HepG2 (cell line): ENCODE data around the gene SRBD1. TPM values are rescaled to one million over a fixed set of nuclear protein-coding genes. Genes with fewer than 3 reads are reported as not detected.

Experiments used
- IKZF4 ChIP-seq: sonication (generic); formaldehyde crosslinking; IDR thresholded peaks from 2 replicates; pipeline ENCODE4 v1.5.1; 2020; ENCODE audit warnings: borderline replicate concordance, mild to moderate bottlenecking, low read depth, missing genetic modification reagents; ENCODE audit errors: not compliant biosample characterization
- LCORL ChIP-seq, 2 experiments: fragments of 450-650 bp in 1 of 2; sonication (generic) in 1 of 2; formaldehyde crosslinking in 1 of 2; IDR thresholded peaks; 2 replicates each; pipeline versions ENCODE4 v1.5.0 to v1.6.1; 2017 to 2020; ENCODE audit warnings: antibody characterized with exemption in 1 of 2, missing genetic modification reagents in 1 of 2
- MAFF ChIP-seq: IDR thresholded peaks from 2 replicates; pipeline ENCODE4 v1.6.1; 2011; ENCODE audit warnings: low read depth, low read length, improper control_type of control experiment
- MTF2 ChIP-seq: sonication (generic); formaldehyde crosslinking; IDR thresholded peaks from 2 replicates; pipeline ENCODE4 v1.5.0; 2020; ENCODE audit warnings: missing genetic modification reagents, borderline replicate concordance
- NFIC ChIP-seq: IDR thresholded peaks from 2 replicates; pipeline ENCODE4 v1.6.1; 2012; ENCODE audit warnings: mild to moderate bottlenecking, low read length, inconsistent platforms
- RAD21 ChIP-seq: fragments of 450-650 bp; formaldehyde crosslinking; IDR thresholded peaks from 2 replicates; pipeline ENCODE4 v1.5.0; 2020; ENCODE audit warnings: mild to moderate bottlenecking
- RBAK ChIP-seq: sonication (generic); formaldehyde crosslinking; IDR thresholded peaks from 2 replicates; pipeline ENCODE4 v1.5.1; 2020; ENCODE audit warnings: mild to moderate bottlenecking, missing genetic modification reagents
- SAP130 ChIP-seq: IDR thresholded peaks from 2 replicates; pipeline ENCODE4 v1.6.1; 2016; ENCODE audit warnings: low read depth
- STAT5B ChIP-seq: sonication (generic); formaldehyde crosslinking; IDR thresholded peaks from 2 replicates; pipeline ENCODE4 v1.4.0; 2020; ENCODE audit warnings: missing genetic modification reagents
- TBP ChIP-seq: sonication (generic); formaldehyde crosslinking; IDR thresholded peaks from 2 replicates; pipeline ENCODE4 v1.5.0; 2020; ENCODE audit warnings: missing genetic modification reagents
- XRCC5 ChIP-seq: fragments of 200-400 bp; formaldehyde crosslinking; optimal IDR thresholded peaks from 2 replicates; pipeline ENCODE3; 2017; ENCODE audit warnings: mild to moderate bottlenecking, low read length
- ZBTB20 ChIP-seq: sonication (generic); formaldehyde crosslinking; IDR thresholded peaks from 2 replicates; pipeline ENCODE4 v1.8.1; 2023; ENCODE audit warnings: missing genetic modification reagents, low read depth, mild to moderate bottlenecking, borderline replicate concordance
- ZBTB26 ChIP-seq: IDR thresholded peaks from 2 replicates; pipeline ENCODE4 v1.6.1; 2016; ENCODE audit warnings: missing compliant biosample characterization, missing genetic modification reagents, borderline replicate concordance
- ZNF281 ChIP-seq: sonication (generic); formaldehyde crosslinking; IDR thresholded peaks from 2 replicates; pipeline ENCODE4 v1.4.0; 2020; ENCODE audit warnings: missing genetic modification reagents, borderline replicate concordance
- ZNF687 ChIP-seq: sonication (generic); formaldehyde crosslinking; IDR thresholded peaks from 2 replicates; pipeline ENCODE4 v1.5.1; 2020; ENCODE audit warnings: mild to moderate bottlenecking, missing genetic modification reagents, moderate library complexity
- ZNF709 ChIP-seq: sonication (generic); formaldehyde crosslinking; IDR thresholded peaks from 2 replicates; pipeline ENCODE4 v1.5.0; 2020; ENCODE audit warnings: mild to moderate bottlenecking, missing genetic modification reagents
- ZNF724P ChIP-seq: sonication (generic); formaldehyde crosslinking; IDR thresholded peaks from 2 replicates; pipeline ENCODE4 v1.8.0; 2022; ENCODE audit warnings: missing genetic modification reagents, borderline replicate concordance
- ZNF788 ChIP-seq: sonication (generic); formaldehyde crosslinking; IDR thresholded peaks from 2 replicates; pipeline ENCODE4 v1.5.0; 2020; ENCODE audit warnings: mild to moderate bottlenecking, missing genetic modification reagents, borderline replicate concordance
- ZSCAN5A ChIP-seq: sonication (generic); formaldehyde crosslinking; IDR thresholded peaks from 2 replicates; pipeline ENCODE4 v1.8.0; 2022; ENCODE audit warnings: mild to moderate bottlenecking, missing genetic modification reagents, borderline replicate concordance
- polyA plus RNA-seq, 8 experiments: library from polyadenylated mRNA; depleted of rRNA in 3 of 8; stranded (reverse) in 7 of 8; unstranded in 1 of 8; fragments of >200 nt; fragmentation: Illumina TruSeq in 4 of 8; extraction: Trizol in 4 of 8; gene quantifications; 2 replicates each; pipeline versions ENCODE4 v1.2.1 to v1.2.3, GENCODE V29; 2011 to 2016; ENCODE audit warnings: low read depth in 4 of 8, missing spikeins in 1 of 8, mixed read lengths in 1 of 8; ENCODE audit not compliant: insufficient read depth in 1 of 8
- total RNA-seq, 5 experiments: library from RNA; depleted of rRNA; stranded (reverse); fragments of >200 nt; fragmentation: Illumina TruSeq; extraction: Trizol; gene quantifications; 2 replicates each; pipeline ENCODE4 v1.2.3, GENCODE V29; 2016; ENCODE audit warnings: low read depth in 1 of 5

Gene SRBD1
- total and polyA plus RNA-seq, 2 of the 13 experiments (the other 11 are each of a cell fraction or from before 2014, with no cell fraction given) = 3.2 to 23.9 TPM

GRCh38 chr2:45611020-45611859, at the start of gene SRBD1 (continued):
- TF ChIP-seq ZNF687 (CRISPR knock-in tag) (peak; percentile 91), SAP130 (CRISPR knock-in tag) (peak; percentile 95), MTF2 (CRISPR knock-in tag) (no peak), ZBTB26 (no peak), ZNF788 (no peak), XRCC5 (peak; percentile 64), NFIC (no peak), RBAK (CRISPR knock-in tag) (no peak), ZBTB20 (no peak; the same call in 1 of the 2 replicates), TBP (CRISPR knock-in tag) (0 out of 2 replicates have a peak, but pooled peaks have one; percentile 25), ZNF709 (peak; percentile 84; the same call in 1 of the 2 replicates), ZNF724P (CRISPR knock-in tag) (no peak), LCORL (IDR thresholded peaks at IDR 0.05) (no peak), LCORL (CRISPR knock-in tag; IDR thresholded peaks at IDR 0.05) (no peak), ZSCAN5A (CRISPR knock-in tag) (no peak; the same call in 1 of the 2 replicates), STAT5B (CRISPR knock-in tag) (no peak), IKZF4 (CRISPR knock-in tag) (no peak), MAFF (no peak), RAD21 (CRISPR knock-in tag) (no peak), ZNF281 (no peak)
